Measurements from ENCODE around the gene CCSER1.

Gene CCSER1

DNA sequence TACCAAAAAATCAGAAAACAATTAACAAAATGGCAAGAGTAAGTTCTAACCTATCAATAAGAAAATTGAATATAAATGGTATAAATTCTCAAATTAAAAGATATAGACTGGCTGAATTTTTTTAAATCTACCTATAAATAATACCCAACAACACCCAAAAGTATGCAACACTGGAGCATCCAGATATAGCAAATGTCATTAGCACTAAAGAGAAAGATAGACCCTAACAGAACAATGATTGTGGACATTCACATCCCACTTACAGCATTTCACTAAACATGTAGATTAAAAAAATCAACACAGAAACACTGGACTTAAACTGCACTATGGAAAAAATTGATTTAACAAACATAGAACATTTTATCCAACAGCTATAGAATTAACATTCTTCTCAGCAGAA lies 1503.6 kb downstream of the CCSER1 start:
- Mint-ChIP-seq H3K4me3 (no peak overlapping the region), H3K4me1 (ENCODE audit: low read depth) (no peaks in the 10 kb centered on the region), H3K9me3 (ENCODE audit: low read depth) (peaks cover 4% of the 10 kb centered on the region), H3K27ac (no peak overlapping the region), H3K27me3 (no peaks in the 10 kb centered on the region), H3K36me3 (no peaks in the 10 kb centered on the region)

DNA sequence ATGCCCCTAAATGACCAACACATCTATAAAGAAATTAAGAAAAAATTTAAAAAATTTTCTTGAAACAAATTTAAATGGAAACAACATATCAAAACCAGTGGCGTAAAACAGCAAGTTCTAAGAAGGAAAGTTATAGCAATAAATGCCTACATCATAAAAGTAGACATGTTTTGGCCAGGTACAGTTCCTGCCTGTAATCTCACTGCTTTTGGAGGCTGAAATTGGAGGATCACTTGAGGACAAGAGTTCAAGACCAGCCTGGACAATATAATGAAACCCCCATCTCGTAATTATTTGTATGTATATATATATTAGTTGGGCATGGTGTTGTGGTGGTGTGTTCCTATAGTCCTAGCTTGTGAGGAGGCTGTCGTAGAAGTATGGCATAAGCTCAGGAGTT lies 1504.1 kb downstream of the CCSER1 start:
- Mint-ChIP-seq H3K9me3 (ENCODE audit: low read depth) (peaks cover 4% of the 10 kb centered on the region), H3K4me3 (no peak overlapping the region), H3K36me3 (no peaks in the 10 kb centered on the region), H3K4me1 (ENCODE audit: low read depth) (no peaks in the 10 kb centered on the region), H3K27ac (no peak overlapping the region), H3K27me3 (no peaks in the 10 kb centered on the region)

DNA sequence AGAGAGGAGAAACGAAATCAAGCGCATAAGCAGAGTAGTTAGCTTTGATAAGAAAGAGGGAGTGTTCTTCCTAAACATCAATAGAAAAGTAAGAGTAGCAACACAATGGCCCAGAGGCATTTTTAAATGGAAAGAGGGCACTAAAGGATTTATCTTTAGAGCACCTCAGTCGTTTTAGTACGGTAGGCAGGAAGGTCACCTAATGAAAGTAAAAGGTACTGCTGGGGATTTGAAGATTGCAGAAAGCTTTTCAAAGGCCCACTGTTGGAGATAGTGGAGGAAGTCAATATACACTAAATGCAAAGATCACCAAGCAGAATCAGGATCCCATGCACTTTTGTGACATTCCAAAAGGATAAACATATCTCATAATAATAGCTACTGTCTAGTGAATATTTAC lies 1508.9 kb downstream of the CCSER1 start:
- Mint-ChIP-seq H3K27ac (no peak overlapping the region), H3K27me3 (no peaks in the 10 kb centered on the region), H3K4me3 (no peak overlapping the region), H3K9me3 (ENCODE audit: low read depth) (peaks cover 5% of the 10 kb centered on the region), H3K36me3 (no peaks in the 10 kb centered on the region), H3K4me1 (ENCODE audit: low read depth) (no peaks in the 10 kb centered on the region)

Measured in activated naive CD8-positive, alpha-beta T cell (primary cell).